Epithelial cell of esophagus (primary cell): Measurements from ENCODE around the gene MRPL49.
"Not testable (repeated sequence)": the region's sequence is repeated elsewhere in the genome, so short reads cannot be mapped to it uniquely, and the experiment has no call there.

Experiments
- DNase-seq: peaks from one replicate; pipeline ENCODE4 v3.0.0; 2010; ENCODE audit warnings: low read depth
- H3K4me3 ChIP-seq: 2 replicates; pipeline ENCODE4 v1.5.1; 2011; ENCODE audit warnings: mild to moderate bottlenecking, low read length, control low read depth
- CTCF ChIP-seq: IDR thresholded peaks from 2 replicates; pipeline ENCODE4 v1.5.1; 2011; ENCODE audit warnings: low read depth, mild to moderate bottlenecking, low read length, control low read depth, inconsistent platforms; ENCODE audit not compliant: insufficient read depth; ENCODE audit errors: missing control alignments

Gene MRPL49

GRCh38 chr11:65136515-65137096 is 14.5 kb downstream of the MRPL49 start:
- H3K4me3 ChIP-seq, result no peak overlapping the region
- no peak for DNase-seq
- TF ChIP-seq CTCF, result no peak

- no peak for TF ChIP-seq CTCF
- no peak overlapping the region for H3K4me3 ChIP-seq
- no peak for DNase-seq
These were observed 19.9 kb downstream of the MRPL49 start for GRCh38 chr11:65141896-65142494.

- no peak for DNase-seq
- TF ChIP-seq CTCF, result no peak
- no peak overlapping the region for H3K4me3 ChIP-seq
These were observed 25.4 kb downstream of the MRPL49 start for GRCh38 chr11:65147352-65148075.

GRCh38 chr11:65148657-65149056 is 26.5 kb downstream of the MRPL49 start:
- no peak for TF ChIP-seq CTCF
- DNase-seq, result no peak
- no peak overlapping the region for H3K4me3 ChIP-seq

- H3K4me3 ChIP-seq, DNase-seq: not testable (repeated sequence)
These were observed 28.0 kb downstream of the MRPL49 start for GRCh38 chr11:65150131-65150508.

- TF ChIP-seq CTCF, result peak; percentile 14
- H3K4me3 ChIP-seq, result peak overlapping the region; percentile 24
- peak; percentile 91 for DNase-seq
These were observed 28.6 kb downstream of the MRPL49 start for GRCh38 chr11:65150509-65151299.

- no peak for TF ChIP-seq CTCF
- no peak for DNase-seq
- H3K4me3 ChIP-seq, result no peak overlapping the region
These were observed 29.3 kb downstream of the MRPL49 start for GRCh38 chr11:65151331-65151899.
